GM19328 (cell line): ENCODE results near the gene HBM.
"Not testable (repeated sequence)": the region's sequence is repeated elsewhere in the genome, so short reads cannot be mapped to it uniquely, and the experiment has no call there.

Source experiments
- ATAC-seq: cut with Tn5 transposase; IDR thresholded peaks from one replicate; pipeline ENCODE4 v1.9.1; 2021; ENCODE audit warnings: mild to moderate bottlenecking, moderate library complexity; ENCODE audit not compliant: unreplicated experiment

Gene HBM

GRCh38 chr16:180681-181564, 15.1 kb downstream of the HBM start:
- no peak for ATAC-seq

- ATAC-seq = no peak
Measured at GRCh38 chr16:181565-182021, 15.8 kb downstream of the HBM start.

- no peak for ATAC-seq
Measured at GRCh38 chr16:183005-183404, 17.2 kb downstream of the HBM start.

DNA sequence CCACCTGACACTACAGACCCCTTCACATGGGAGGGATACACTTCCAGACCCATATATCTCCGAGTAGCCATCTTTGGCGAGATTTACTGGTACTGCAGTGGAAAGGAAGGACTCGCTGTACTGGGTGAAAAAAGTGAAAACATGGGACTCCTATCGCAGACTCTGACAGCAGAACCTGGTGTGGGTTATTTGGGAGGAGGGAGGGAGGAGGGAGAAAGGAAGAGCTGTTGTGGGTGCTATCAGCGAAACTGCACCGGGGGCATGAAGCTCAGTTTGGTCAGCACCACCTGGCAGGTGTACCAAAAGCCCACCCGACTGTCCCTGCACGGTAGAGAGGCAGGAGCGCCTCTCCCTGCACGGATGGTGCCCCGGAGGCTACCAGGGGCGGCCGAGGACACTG, 19.4 kb downstream of the HBM start:
- no peak for ATAC-seq

DNA sequence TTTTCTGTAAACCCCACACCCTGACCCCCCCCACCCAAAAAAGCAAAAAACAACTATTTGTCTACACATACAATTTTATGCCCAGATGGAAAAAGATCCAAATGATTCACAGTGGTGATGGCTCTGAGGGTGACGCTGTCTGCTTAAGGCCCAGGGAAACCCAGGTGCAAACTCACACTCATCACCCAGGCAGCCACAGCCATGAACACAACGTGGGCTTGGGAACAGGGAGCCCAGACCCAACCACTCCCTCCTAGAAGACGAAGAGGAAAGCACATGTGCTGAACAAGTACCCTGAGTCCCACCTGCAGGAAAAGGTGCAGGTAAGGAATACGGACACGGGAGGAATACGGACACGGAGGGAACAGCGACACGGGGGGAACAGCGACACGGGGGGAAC, 19.9 kb downstream of the HBM start:
- ATAC-seq = no peak

DNA sequence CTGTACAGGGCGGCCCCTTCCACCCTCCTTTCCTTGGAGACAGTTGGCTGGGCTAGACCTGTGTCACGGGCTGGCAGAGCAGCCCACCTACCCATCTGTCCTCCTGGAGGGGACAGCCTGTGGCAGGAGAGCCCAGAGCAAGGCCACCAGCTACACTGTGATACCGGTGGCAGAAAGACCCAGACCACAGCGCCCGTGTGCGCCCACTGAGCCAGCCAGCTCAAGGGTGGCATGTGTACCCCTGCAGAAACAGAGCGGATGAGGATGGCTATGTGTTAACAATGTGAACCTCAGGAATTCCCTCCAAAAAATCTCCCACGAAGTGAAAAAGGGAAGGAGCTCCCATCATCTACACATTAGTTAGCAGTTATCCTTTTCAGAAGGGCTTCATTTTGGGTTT, 21.6 kb downstream of the HBM start:
- ATAC-seq = no peak

- ATAC-seq = no peak
Measured at GRCh38 chr16:188674-189073, 22.9 kb downstream of the HBM start.

- ATAC-seq = no peak
Measured at GRCh38 chr16:189604-190186, 23.9 kb downstream of the HBM start.

DNA sequence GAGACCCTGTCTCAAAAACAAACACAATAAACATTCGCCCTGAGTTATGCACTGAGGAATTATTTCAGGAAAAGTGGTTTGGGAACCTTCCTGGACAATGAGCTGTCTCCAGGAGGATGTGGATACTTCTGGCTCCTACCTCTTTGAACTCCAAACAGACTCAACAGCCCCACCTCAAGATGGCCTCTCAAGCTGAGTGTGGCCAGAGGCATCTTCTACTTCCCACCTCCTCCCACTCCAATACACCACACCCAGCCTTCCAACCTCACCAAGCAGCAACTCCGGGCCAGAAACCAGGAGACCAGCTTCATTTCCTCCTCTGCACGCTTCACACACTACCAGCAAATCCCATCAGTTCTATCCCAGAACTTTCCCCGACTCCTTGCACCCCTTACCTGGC, 26.1 kb downstream of the HBM start:
- no peak for ATAC-seq

DNA sequence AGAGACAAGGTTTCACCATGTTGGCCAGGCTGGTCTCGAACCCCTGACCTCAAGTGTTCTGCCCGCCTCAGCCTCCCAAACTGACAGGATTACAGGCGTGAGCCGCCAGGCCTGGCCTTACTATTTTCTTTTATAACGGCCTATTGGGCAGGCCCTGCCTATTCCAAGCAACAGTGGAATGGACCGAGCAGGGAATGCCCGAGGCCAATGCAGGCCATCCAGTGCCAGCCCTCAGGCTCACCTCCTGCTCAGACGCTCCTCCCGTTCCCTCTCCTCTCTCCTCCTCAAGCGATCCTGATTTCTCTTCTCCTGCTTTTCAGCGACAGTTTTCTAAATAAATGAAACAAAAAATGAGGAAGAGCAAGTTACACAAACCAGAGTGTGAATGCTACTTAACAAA, 26.9 kb downstream of the HBM start:
- ATAC-seq = no peak

DNA sequence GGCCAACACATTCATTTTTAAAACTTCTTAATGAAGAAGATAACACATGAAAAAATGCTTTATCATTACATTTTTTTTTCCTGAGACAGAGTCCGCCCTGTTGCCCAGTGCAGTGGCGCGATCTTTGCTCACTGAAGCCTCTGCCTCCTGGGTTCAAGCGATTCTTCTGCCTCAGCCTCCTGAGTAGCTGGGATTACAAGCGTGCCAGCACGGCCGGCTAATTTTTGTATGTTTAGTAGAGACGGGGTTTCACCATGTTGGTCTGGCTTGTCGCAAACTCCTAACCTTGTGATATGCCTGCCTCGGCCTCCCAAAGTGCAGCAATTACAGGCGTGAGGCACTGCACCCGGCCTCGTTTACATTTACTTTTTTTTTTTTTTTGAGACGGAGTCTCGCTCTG, 27.7 kb downstream of the HBM start:
- no peak for ATAC-seq

DNA sequence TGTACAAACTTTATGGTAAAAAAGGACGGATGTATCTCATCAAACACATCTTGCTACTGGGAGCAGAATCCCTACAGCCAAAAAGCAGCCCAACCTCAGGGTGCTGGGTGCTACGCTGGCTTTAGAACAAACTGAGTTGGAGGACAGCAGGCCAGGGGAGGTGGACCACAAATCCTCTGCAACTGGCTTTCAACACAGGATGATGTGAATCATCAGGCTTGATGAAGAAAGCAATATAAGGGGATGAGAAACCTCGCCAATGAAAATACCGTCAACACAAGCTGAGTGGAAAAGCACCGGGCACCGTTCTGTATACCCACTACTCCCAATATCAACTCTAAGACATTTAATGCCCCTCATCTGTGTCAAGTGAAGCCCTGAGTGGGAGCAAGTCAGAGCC, 28.7 kb downstream of the HBM start:
- no peak for ATAC-seq

DNA sequence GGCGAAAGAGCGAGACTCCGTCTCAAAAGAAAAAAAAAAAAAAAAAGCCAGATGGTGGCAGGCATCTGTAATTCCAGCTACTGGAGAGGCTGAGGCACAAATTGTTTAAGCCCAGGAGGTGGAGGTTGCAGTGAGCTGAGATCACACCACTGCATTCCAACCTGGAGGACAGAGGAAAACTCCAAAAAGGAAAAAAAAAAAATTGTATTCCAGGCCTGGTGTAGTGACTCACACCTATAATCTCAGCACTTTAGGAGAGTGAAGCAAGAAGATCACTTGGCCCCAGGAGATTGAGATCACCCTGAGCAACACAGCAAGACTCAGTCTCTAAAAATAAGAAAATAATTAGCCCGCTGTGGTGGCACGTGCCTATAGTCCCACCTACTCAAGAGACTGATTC, 34.6 kb downstream of the HBM start:
- ATAC-seq = no peak

GRCh38 chr16:203246-203645, 37.5 kb downstream of the HBM start:
- ATAC-seq = no peak

DNA sequence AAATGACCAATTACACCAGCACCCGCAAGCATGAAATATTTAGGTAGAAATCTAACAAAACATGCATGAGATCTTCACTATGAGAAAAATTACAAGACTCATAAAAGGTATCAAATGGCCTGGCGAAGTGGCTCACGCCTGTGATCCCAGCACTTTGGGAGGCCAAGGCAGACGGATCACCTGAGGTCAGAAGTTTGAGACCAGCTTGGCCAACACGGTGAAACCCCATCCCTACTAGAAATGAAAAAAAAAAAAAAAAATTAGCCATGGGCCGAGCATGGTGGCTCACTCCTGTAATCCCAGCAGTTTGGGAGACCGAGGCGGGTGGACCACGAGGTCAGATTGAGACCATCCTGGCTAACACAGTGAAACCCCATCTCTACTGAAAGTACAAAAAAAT, 38.3 kb downstream of the HBM start:
- not testable (repeated sequence) for ATAC-seq

DNA sequence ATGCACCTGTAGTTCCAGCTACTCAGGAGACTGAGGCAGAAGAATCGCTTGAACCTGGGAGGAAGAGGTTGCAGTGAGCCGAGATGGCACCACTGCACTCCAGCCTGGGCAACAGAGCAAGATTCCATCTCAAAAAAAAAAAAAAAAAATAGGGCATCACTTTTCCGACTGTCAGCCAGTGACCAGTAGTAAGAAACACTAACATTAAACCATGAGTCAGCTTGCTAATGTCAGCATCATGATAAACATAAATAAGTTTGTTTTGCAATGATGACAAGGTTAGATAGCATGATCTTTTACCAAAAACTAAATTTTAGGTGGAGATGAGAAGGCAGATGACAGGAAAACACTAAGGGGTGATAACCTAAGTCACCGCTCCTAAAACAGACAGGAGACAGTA, 43.6 kb downstream of the HBM start:
- ATAC-seq = not testable (repeated sequence)

DNA sequence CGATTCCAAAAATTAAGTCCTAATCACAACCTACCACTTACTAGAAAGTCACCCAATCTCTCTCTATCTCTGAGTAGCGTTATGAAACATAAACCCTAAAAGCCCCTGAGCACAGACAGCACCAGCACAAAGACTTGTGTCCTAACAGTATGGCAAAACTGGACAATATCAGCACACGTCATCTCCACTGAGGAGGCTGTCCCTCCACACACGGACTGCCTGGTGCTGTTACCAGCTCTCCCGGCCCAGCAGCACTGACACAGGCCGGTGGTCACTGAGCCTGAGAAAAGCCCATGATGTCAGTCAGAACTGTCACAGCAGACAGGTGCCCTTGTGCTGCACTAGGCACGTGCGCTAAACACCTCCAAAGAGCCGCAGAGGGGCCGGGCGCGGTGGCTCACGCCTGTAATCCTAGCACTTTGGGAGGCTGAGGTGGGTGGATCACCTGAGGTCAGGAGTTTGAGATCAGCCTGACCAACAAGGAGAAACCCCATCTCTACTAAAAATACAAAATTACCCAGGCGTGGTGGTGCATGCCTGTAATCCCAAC, 45.9 kb downstream of the HBM start:
- not testable (repeated sequence) for ATAC-seq

- no peak for ATAC-seq
Measured at GRCh38 chr16:212999-213398, 47.2 kb downstream of the HBM start.
